Keratinocyte (primary cell): ENCODE results near the gene NMS. TPM values are rescaled to one million over a fixed set of nuclear protein-coding genes. Genes with fewer than 3 reads are reported as not detected.

Experiments
- DNase-seq: peaks from one replicate; pipeline ENCODE4 v3.0.0-alpha.2; 2011; ENCODE audit warnings: low read depth, missing footprints, low spot score
- FAIRE-seq: peaks from 2 replicates; lab custom pipeline; 2011; peaks lifted over from hg19 to GRCh38; lab: Jason Lieb, UNC
- H2AFZ ChIP-seq: 2 replicates; pipeline ENCODE4 v1.6.0; 2012; ENCODE audit warnings: low read length, control low read depth, inconsistent platforms; ENCODE audit not compliant: control insufficient read depth
- H3K27ac ChIP-seq: 2 replicates; pipeline ENCODE4 v1.5.1; 2011; ENCODE audit warnings: low read length; ENCODE audit not compliant: control insufficient read depth, insufficient read depth
- H3K27me3 ChIP-seq: 3 replicates; pipeline ENCODE4 v1.6.0; 2011; ENCODE audit warnings: low read length; ENCODE audit not compliant: control insufficient read depth, insufficient read depth; ENCODE audit errors: extremely low read depth
- H3K36me3 ChIP-seq, 2 experiments: 2 replicates in 1 of 2; 3 replicates in 1 of 2; pipeline ENCODE4 v1.5.1; 2011; ENCODE audit warnings: low read length in 2 of 2, mild to moderate bottlenecking in 1 of 2; ENCODE audit not compliant: control insufficient read depth in 2 of 2, insufficient read depth in 2 of 2; ENCODE audit errors: extremely low read depth in 1 of 2
- H3K4me1 ChIP-seq: 3 replicates; pipeline ENCODE4 v1.5.1; 2011; ENCODE audit warnings: low read length; ENCODE audit not compliant: control insufficient read depth, insufficient read depth; ENCODE audit errors: extremely low read depth
- H3K4me2 ChIP-seq: 3 replicates; pipeline ENCODE4 v1.6.0; 2011; ENCODE audit warnings: low read depth, low read length; ENCODE audit not compliant: control insufficient read depth, insufficient read depth; ENCODE audit errors: extremely low read depth
- H3K4me3 ChIP-seq, 3 experiments: fragments of 200-600 bp in 1 of 3; sonication (generic) in 1 of 3; 2 replicates in 2 of 3; 3 replicates in 1 of 3; pipeline ENCODE4 v1.5.1; 2011 to 2016; ENCODE audit warnings: low read length in 3 of 3, mild to moderate bottlenecking in 3 of 3, control low read depth in 2 of 3, inconsistent platforms in 1 of 3, low read depth in 1 of 3, mixed read lengths in 1 of 3, mixed run types in 1 of 3, moderate library complexity in 1 of 3; ENCODE audit not compliant: control insufficient read depth in 2 of 3, insufficient read depth in 2 of 3; ENCODE audit errors: extremely low read depth in 1 of 3
- H3K79me2 ChIP-seq: 2 replicates; pipeline ENCODE4 v1.6.0; 2012; ENCODE audit warnings: low read length; ENCODE audit not compliant: control insufficient read depth, insufficient read depth
- H3K9ac ChIP-seq: 3 replicates; pipeline ENCODE4 v1.6.0; 2011; ENCODE audit warnings: low read length; ENCODE audit not compliant: control insufficient read depth, insufficient read depth; ENCODE audit errors: extremely low read depth
- H3K9me1 ChIP-seq: 3 replicates; pipeline ENCODE4 v1.6.0; 2011; ENCODE audit warnings: low read length; ENCODE audit not compliant: control insufficient read depth, insufficient read depth; ENCODE audit errors: extremely low read depth
- H3K9me3 ChIP-seq: 2 replicates; pipeline ENCODE4 v1.5.1; 2012; ENCODE audit warnings: low read depth, low read length; ENCODE audit not compliant: control insufficient read depth
- H4K20me1 ChIP-seq: 3 replicates; pipeline ENCODE4 v1.6.0; 2011; ENCODE audit warnings: low read length; ENCODE audit not compliant: control insufficient read depth, insufficient read depth; ENCODE audit errors: extremely low read depth
- CTCF ChIP-seq, 3 experiments: IDR thresholded peaks in 1 of 3; conservative IDR thresholded peaks in 1 of 3; optimal IDR thresholded peaks in 1 of 3; 2 replicates in 2 of 3; 3 replicates in 1 of 3; pipeline versions ENCODE3 to v1.5.1; 2011; ENCODE audit warnings: low read length in 3 of 3, mild to moderate bottlenecking in 3 of 3, moderate library complexity in 2 of 3, control low read depth in 1 of 3, inconsistent platforms in 1 of 3; ENCODE audit not compliant: insufficient read depth in 2 of 3; ENCODE audit errors: extremely low read depth in 1 of 3
- EZH2 ChIP-seq: IDR thresholded peaks from one replicate; pipeline ENCODE4 v1.6.1; 2012; ENCODE audit warnings: inconsistent platforms, mild to moderate bottlenecking, low read length, moderate library complexity
- dilution Hi-C: fragments of 300-500 bp; cut with MboI; formaldehyde crosslinking; loops from one replicate; pipeline ENCODE4 v1.7.0; 2020; ENCODE audit warnings: low sequenced_read_pairs; ENCODE audit not compliant: extremely low pct_ligation_motif_present
- polyA plus RNA-seq, 5 experiments: library from polyadenylated mRNA; depleted of rRNA in 3 of 5; stranded (reverse) in 3 of 5; stranded (forward) in 1 of 5; unstranded in 1 of 5; fragments of >200 nt; gene quantifications; 1 replicate in 1 of 5; 2 replicates in 3 of 5; 3 replicates in 1 of 5; pipeline versions ENCODE4 v1.2.1 to v1.2.3, GENCODE V29; 2011 to 2012; ENCODE audit warnings: missing spikeins in 2 of 5, low read depth in 1 of 5, low replicate concordance in 1 of 5

The NMS gene
- polyA plus RNA-seq, 1 donor (not counting 4 experiments of a cell fraction or from before 2014, with no cell fraction given): not detected

DNA sequence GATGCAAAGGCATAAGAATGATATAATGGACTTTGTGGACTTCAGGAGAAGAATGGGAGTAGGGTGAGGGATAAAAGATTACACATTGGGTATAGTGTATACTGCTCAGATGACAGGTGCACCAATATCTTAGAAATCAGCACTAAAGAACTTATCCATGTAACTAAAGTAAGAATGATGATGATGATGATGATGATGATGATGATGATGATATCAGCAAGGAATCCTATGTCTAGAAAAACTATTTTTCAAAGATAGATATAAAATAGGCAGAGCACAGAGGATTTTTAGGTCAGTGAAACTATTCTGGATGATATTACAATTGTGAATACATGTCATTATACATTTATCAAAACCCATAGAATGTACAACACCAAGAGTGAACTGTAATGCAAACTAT is 34.3 kb downstream of the NMS start:
- no peaks in the 10 kb centered on the region for H3K9me1 ChIP-seq
- H2AFZ ChIP-seq: no peak overlapping the region
- H3K36me3 ChIP-seq: no peaks in the 10 kb centered on the region
- no peaks in the 10 kb centered on the region for H3K27me3 ChIP-seq
- H3K4me3 ChIP-seq: no peak overlapping the region
- H3K4me2 ChIP-seq: no peak overlapping the region
- H3K9me3 ChIP-seq: no peaks in the 10 kb centered on the region
- dilution Hi-C loops: no loop called here
- no peak for TF ChIP-seq CTCF (optimal IDR thresholded peaks at IDR 0.05 in 1 of 3, IDR thresholded peaks at IDR 0.05 in 1 of 3, conservative IDR thresholded peaks at IDR 0.05 in 1 of 3; ENCODE audit: extremely low read depth in 1 of 3, insufficient read depth in 2 of 3, low read length in 3 of 3)
- no peak for TF ChIP-seq EZH2
- FAIRE-seq (no peak), DNase-seq (no peak)
- H4K20me1 ChIP-seq: no peaks in the 10 kb centered on the region
- H3K27ac ChIP-seq: no peak overlapping the region
- no peaks in the 10 kb centered on the region for H3K4me1 ChIP-seq
- no peak overlapping the region for H3K9ac ChIP-seq
- H3K79me2 ChIP-seq: no peaks in the 10 kb centered on the region

- Histone ChIP-seq H3K4me3 (no peak overlapping the region), H3K27ac (no peak overlapping the region), H4K20me1 (no peaks in the 10 kb centered on the region), H2AFZ (no peak overlapping the region), H3K4me2 (no peak overlapping the region), H3K4me1 (no peaks in the 10 kb centered on the region), H3K9me1 (no peaks in the 10 kb centered on the region), H3K27me3 (no peaks in the 10 kb centered on the region), H3K79me2 (no peaks in the 10 kb centered on the region), H3K9me3 (no peaks in the 10 kb centered on the region), H3K36me3 (no peaks in the 10 kb centered on the region), H3K9ac (no peak overlapping the region)
- FAIRE-seq (no peak), DNase-seq (no peak)
- dilution Hi-C loops: no loop called here
- TF ChIP-seq CTCF (optimal IDR thresholded peaks at IDR 0.05 in 1 of 3, IDR thresholded peaks at IDR 0.05 in 1 of 3, conservative IDR thresholded peaks at IDR 0.05 in 1 of 3; ENCODE audit: extremely low read depth in 1 of 3, insufficient read depth in 2 of 3, low read length in 3 of 3) (no peak), EZH2 (no peak)
Observed at GRCh38 chr2:100509066-100509465, 38.8 kb downstream of the NMS start.
